Inflammatory macrophage (primary cell): ENCODE data around the gene HTR6.

Experiments
- DNase-seq, 2 donors: peaks; one replicate each; pipeline ENCODE4 v3.0.0-alpha.2; 2020 to 2022

Gene HTR6

DNA sequence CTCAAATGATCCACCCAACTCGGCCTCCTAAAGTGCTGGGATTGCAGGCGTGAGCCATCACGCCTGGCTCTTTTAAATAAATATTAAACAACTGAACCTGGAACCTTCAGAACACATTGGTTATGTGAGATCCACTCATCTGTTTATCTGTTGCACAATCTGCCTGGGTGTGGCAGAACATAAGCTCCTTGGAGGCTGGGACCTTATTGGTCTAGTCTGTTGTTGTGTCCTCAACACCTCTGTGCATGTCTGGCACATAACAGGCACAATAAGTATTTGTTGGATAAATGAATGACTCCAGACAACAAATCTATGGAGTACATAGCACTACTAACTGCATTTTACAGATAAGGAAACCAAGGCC lies 24.7 kb upstream of the HTR6 start:
- DNase-seq, result no peak

- no peak for DNase-seq
Measured at GRCh38 chr1:19640363-19641316, 24.0 kb upstream of the HTR6 start.

GRCh38 chr1:19643121-19643520 lies 21.6 kb upstream of the HTR6 start:
- DNase-seq, result no peak

DNA sequence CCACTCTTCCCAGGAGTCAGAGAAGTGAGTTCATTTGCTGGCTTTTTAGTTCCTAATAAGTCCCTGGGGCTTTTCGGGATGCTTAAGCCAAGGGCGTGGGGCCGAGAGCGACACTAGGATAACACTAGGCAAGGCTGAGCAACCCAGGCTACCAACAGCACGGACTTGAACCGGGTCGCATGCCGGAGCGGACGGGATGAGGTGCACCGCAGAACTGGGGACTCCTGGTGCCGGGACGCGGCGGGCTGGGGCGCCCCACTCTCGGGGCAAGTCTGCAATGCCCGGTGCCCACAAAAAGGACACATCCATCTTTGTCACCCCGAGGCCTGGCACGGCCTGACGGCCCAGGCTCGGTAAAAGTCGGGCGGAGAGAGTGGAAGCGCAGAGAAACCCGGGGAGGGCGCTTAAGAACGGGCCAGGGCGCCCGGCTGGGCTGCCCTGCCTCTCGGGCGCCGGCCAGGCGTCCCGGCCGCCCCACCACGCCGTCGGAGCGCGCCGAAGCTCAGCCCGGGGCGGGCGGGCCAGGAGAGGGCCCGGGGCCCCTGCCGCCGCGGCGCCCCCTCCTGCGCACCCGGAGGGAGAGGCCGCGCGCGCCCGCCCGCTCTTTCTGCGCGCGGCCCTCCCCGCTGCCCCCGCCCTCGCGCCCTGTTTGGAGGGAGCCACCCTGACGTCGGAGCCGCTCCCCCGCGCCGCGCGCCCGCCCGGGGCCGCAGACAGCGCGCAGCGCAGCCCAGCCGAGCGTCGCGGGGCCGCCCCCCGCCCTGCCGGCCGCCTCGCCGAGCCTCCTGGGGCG lies 20.9 kb upstream of the HTR6 start, which contains the start of gene NBL1:
Gene NBL1 (plus strand): TSS at position 710 of the 793 bp plus-strand sequence. CDS start 10,720 bp downstream, outside the sequence.
- peak in 1 of 2 donors; percentile 27 for DNase-seq

DNA sequence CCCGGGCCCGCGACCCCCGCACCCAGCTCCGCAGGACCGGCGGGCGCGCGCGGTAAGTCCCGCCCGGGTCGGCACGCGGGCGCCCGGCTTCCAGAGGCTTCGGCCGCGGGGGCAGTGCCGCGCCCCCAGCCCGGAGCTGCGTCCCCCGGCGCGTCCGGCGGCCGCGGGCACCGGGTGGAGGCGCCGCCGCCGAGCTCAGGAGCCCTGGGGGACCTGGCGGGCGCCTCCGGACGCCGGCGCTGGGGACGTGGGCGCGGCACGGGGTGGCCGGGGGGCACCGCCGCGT lies 20.3 kb upstream of the HTR6 start:
- no peak for DNase-seq

DNA sequence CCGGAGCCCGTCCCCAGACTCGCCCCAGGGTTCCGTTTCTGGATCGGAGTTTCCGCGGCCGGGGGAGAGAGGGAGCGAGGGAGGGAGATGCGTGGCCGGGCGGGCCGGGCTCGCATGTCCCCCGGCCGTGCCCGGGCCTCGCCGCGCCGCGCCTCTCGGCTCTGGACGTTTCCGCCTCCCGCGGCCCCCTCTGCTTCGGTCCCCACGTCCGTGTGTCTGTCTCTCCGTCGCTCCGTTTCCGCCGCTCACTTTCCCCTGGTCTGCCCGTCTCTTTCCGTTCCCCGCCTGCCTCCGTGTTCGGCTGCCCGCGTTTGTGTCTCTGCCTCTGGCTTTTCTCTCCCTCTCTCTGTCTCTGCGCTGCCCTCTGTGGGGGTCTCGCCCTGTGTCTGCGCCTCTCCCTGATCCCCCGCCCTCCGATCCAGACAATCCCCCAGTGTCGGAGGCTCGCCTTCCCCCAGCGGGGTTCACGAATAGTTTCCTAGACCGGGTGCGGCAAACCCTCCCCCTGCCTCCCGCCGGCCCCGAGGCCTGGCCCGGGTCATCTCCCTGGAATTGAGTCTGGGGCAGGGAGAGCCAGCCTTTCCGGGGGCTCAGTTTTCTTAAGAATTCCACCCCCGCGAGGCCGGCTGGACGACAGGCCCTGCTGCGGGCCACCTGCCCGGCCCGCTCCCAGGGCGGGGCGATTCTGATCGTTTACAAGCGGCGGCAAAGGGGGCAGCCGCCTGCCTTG lies 19.8 kb upstream of the HTR6 start:
- no peak for DNase-seq

DNA sequence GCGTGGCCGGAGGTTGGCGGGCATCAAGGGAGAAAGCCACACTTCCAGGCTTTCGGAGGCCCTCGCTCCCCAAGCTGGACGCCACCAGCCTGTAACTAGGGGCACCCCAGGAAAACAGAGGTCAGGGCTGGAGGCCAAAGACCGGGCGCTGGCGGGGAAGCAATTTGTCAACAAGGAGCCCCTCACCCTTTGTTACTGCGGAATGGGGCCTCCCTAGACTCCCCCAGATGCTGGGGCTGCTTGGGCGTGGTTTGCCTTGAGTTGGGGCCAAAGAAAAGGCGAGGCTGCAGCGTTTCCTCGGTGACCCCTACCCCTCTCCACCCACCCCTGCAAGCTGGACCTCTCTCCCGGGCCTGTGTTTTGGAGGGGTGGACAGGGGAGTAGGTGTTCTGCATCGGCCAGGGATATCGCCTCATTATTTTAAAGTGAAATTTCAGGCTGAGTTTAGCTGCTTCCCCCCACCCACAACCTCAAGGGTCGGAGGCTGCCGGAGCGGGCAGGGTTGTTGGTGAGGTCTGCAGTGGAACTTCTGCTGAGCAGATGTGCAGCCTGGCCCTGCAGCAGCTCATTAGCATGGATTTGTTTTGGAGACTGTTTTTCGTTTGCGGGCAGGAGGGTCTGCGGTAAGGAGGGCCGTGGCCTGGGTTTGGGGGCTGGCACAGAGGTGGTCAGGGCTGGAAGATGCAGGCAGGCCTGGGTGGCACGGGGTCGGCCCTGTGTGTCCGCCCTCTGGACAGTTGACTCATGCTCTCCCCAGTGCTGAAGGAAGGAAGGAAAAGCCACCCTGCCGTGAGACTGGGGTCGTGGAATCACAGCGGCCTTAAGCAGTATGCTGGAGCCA lies 19.0 kb upstream of the HTR6 start:
- no peak for DNase-seq

DNA sequence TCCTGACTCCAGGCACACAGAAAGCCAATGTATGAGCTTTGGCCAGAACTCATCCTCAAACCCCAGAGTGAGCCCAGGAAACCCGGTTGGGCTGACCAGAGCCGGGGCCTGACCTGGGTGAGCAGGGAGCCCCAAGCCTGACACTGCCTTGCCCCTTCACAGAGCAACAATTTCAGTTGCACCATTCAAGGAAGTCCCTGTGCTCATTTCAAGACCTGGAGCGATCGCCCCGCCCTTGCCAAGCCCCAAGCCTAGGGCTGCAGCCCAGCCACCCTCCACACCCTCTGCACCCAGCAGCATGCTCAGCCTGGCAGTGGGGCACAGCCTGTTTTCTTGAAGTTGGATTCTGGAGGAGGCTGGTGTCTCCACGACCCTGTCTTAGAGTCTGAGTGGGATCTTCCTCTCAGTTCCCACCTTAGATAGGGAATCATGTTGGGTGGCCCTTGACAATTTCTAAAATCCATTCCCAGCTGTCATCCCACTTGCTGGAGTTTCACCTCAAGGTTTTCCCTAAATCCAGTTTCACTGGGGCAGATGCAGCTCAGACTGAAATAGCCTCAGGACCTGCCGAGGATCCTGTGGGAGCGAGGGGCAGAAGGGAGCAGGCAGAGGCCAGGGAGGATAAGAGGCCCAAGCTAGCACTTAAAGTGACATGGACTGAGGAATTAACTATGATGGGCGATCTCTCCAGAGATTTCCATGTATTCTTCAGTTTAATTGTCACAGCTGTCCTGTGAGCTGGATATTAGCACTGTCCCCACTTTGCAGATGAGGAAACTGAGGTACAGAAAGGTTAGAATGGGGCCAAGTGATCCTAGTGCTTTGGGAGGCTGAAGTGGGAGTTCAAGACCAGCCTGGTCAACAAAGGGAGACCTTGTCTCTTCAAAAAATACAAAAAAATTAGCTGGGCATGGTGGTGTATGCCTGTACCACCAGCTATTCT lies 18.0 kb upstream of the HTR6 start:
- no peak for DNase-seq

DNA sequence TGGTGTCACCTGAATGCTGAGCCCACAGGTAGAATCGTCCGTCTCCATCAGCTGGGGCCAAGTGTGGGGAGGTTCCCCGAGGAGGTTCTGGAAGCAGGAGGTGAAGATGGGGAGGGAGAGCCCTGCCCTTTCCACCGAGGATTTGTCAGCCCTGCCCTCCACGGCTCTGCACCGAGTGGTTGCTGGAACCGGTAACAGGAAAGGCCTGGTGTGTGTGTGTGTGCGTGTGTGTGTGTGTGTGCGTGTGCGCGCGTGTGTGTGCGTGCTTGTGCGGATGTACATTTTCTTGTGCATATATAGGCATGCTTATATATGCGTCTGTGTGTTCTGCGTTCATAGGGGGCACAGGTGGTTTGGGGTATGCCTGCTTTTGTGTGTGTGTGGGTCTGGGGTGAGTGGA lies 17.0 kb upstream of the HTR6 start:
- no peak for DNase-seq

- DNase-seq, result no peak
Measured at GRCh38 chr1:19648239-19648638, 16.4 kb upstream of the HTR6 start.

DNA sequence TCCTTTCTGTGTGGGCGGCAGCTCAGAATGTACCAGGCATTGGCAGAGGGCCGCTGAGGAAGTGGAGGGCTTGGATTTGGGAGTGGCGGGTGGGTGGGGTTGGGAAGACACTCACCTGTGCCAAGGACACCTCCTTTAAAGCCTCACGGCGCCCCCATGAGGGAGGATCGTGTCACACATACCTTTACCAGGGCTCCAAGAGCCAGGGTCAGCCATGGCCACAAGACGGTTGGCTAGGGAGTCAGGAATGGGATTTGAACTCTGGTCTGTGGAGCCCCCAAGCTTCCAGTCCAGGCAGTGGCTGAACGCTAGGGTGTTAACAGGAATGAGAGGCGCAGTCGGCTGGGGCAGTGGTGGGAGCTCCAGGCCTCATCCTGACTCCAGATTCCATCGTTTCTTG lies 16.0 kb upstream of the HTR6 start:
- no peak for DNase-seq

DNA sequence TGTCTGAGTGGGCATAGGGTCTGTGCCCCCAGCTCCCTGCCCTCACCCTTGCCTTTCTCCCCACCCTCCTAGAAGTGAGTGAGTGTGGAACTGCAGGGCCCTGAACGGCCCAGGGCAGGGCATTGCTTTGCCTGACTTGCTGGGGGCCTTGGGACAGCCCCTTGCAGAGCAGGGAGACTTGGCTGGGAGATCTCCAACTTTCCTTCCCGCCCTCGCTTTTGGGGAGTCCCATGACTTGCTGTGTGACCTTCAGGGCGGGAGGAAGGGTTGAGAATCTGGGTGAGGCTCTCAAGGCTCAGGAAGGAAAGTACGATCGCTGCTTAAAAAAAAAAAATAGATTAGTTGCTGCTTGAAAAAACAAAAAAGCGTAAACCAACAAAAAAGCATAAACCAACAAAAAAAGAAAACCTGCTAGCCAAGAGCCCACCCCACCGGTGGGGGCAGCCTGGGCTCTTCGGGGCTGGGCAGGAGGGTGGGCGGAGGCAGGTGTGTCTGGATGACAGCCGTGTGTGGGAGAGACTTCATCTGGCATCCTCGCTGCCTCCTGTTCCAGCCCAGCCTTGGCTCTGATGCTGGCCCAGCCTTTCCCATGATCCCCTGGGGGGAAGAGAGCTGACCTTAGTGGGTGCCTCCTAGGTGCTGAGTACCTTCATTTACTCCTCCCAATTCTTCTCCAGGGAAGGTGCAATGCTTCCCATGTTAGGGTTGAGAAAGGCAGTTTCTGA lies 14.1 kb upstream of the HTR6 start:
- DNase-seq, result no peak

- DNase-seq, result peak; percentile 35 to 59
Measured at GRCh38 chr1:19651141-19651737, 13.4 kb upstream of the HTR6 start.

- DNase-seq, result no peak
Measured at GRCh38 chr1:19654386-19654785, 10.3 kb upstream of the HTR6 start.

DNA sequence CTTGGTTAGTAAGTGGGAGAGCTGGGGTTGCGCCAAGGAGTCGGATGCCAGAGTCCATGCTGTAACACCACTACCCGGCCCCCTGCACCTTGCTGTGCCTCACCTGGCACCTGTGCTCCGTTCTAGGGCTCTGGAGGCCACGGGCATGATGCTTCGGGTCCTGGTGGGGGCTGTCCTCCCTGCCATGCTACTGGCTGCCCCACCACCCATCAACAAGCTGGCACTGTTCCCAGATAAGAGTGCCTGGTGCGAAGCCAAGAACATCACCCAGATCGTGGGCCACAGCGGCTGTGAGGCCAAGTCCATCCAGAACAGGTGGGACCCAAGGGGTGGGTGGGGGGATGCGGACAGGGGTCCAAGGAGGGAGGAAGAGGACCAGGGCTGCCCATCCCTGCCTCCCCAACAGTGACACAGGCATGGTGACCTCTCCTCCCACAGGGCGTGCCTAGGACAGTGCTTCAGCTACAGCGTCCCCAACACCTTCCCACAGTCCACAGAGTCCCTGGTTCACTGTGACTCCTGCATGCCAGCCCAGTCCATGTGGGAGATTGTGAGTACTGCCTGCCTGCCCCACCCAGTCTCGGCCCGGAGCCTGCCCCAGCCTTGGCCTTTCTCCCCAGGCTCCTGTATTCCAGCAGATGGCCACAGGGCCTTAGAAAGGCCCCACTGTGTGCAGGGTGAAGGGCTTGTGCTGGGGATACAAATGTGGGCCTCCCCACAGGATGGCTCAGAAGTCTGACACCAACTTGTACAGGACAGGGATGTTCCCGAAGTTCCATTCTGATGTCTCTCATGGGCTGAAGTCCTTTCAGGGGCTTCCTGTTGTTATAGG lies 9.6 kb upstream of the HTR6 start:
- DNase-seq, result no peak

DNA sequence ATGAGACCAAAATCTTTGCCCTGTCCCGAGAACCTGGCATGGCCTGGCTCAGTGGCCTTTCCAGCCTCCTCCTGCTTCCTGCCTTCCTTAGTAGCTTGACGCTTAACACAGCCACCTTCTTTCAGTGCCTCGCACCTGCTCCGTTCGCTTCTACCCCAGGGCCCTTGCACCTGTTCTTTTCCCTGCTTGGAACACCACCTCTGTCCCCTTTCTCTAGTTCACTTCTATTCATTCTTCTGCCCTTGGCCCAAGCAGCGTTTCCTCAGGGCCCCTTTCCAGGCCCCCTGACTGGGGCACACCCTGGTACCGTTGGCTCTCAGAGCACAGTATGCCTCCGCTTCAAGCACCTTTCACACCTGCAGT lies 9.0 kb upstream of the HTR6 start:
- no peak for DNase-seq

GRCh38 chr1:19656134-19656779 lies 8.4 kb upstream of the HTR6 start:
- DNase-seq, result no peak

- no peak for DNase-seq
Measured at GRCh38 chr1:19656780-19657466, 7.8 kb upstream of the HTR6 start.
